H1 (cell line): ENCODE measurements around the gene STAT4. TPM values are rescaled to one million over a fixed set of nuclear protein-coding genes. Genes with fewer than 3 reads are reported as not detected.

Source experiments
- CTCF ChIA-PET: fragments of 300-600 bp; sonication (Branson Sonifier 250); formaldehyde crosslinking; loops from one replicate; lab custom pipeline; 2021; ENCODE audit not compliant: partially characterized antibody; lab: Charles Lee
- POLR2A ChIA-PET: fragments of 300-600 bp; sonication (Branson Sonifier 250); formaldehyde crosslinking; loops from one replicate; lab custom pipeline; 2021; ENCODE audit warnings: inconsistent platforms; ENCODE audit not compliant: partially characterized antibody; lab: Charles Lee
- DNase-seq, 2 experiments: peaks; one replicate each; pipeline versions ENCODE4 v3.0.0 to v3.0.0-alpha.2; 2010 to 2022; ENCODE audit warnings: low spot score in 2 of 2, low read depth in 1 of 2, mixed read lengths in 1 of 2
- FAIRE-seq: peaks from 2 replicates; lab custom pipeline; 2011; peaks lifted over from hg19 to GRCh38; lab: Jason Lieb, UNC
- H2AFZ ChIP-seq: 2 replicates; pipeline ENCODE4 v1.8.1; 2012; ENCODE audit warnings: low read length, inconsistent platforms
- H2AK5ac ChIP-seq: 2 replicates; pipeline ENCODE4 v1.6.1; 2013; ENCODE audit warnings: low read depth, low read length
- H2BK120ac ChIP-seq: replicated peaks from 2 replicates; pipeline ENCODE3; 2013; ENCODE audit warnings: low read depth, low read length, inconsistent platforms
- H2BK12ac ChIP-seq: 2 replicates; pipeline ENCODE4 v1.6.1; 2013; ENCODE audit warnings: low read depth, low read length
- H2BK15ac ChIP-seq: 2 replicates; pipeline ENCODE4 v1.6.1; 2013; ENCODE audit warnings: low read length
- H2BK20ac ChIP-seq: 2 replicates; pipeline ENCODE4 v1.6.1; 2013; ENCODE audit warnings: low read length
- H2BK5ac ChIP-seq: 2 replicates; pipeline ENCODE4 v1.6.1; 2013; ENCODE audit warnings: low read depth, low read length
- H3K14ac ChIP-seq: 2 replicates; pipeline ENCODE4 v1.6.1; 2013; ENCODE audit warnings: inconsistent platforms; ENCODE audit not compliant: insufficient read length
- H3K18ac ChIP-seq: 2 replicates; pipeline ENCODE4 v1.6.1; 2013; ENCODE audit warnings: low read length; ENCODE audit errors: extremely low read depth
- H3K23ac ChIP-seq: 2 replicates; pipeline ENCODE4 v1.6.1; 2013; ENCODE audit warnings: inconsistent platforms; ENCODE audit not compliant: insufficient read length
- H3K23me2 ChIP-seq: 2 replicates; pipeline ENCODE4 v1.6.1; 2013; ENCODE audit warnings: low read depth, low read length
- H3K27ac ChIP-seq: 2 replicates; pipeline ENCODE4 v1.6.1; 2011; ENCODE audit warnings: low read depth, low read length, inconsistent platforms
- H3K27me3 ChIP-seq, 4 experiments: replicated peaks in 1 of 4; 1 replicate in 1 of 4; 2 replicates in 3 of 4; pipeline versions ENCODE4 v1.6.1 to v1.8.1; 2011 to 2013; ENCODE audit warnings: low read length in 3 of 4, mild to moderate bottlenecking in 3 of 4, inconsistent platforms in 2 of 4, mixed read lengths in 2 of 4, moderate library complexity in 1 of 4; ENCODE audit not compliant: control insufficient read depth in 3 of 4, insufficient read depth in 3 of 4; ENCODE audit errors: extremely low read depth in 1 of 4
- H3K36me3 ChIP-seq, 4 experiments: 2 replicates each; pipeline versions ENCODE4 v1.6.1 to v1.8.1; 2011 to 2013; ENCODE audit warnings: mild to moderate bottlenecking in 4 of 4, low read length in 3 of 4, moderate library complexity in 2 of 4, control low read depth in 1 of 4, inconsistent platforms in 1 of 4; ENCODE audit not compliant: insufficient read depth in 4 of 4, control insufficient read depth in 2 of 4
- H3K4ac ChIP-seq: replicated peaks from 2 replicates; pipeline ENCODE3; 2013; ENCODE audit warnings: low read length, low read depth, mixed read lengths, inconsistent platforms; ENCODE audit not compliant: insufficient read length
- H3K4me1 ChIP-seq, 4 experiments: replicated peaks in 1 of 4; 1 replicate in 1 of 4; 2 replicates in 3 of 4; pipeline versions ENCODE4 v1.6.1 to v1.8.1; 2011 to 2013; ENCODE audit warnings: low read length in 3 of 4, inconsistent platforms in 2 of 4, mixed read lengths in 1 of 4; ENCODE audit not compliant: insufficient read depth in 4 of 4, control insufficient read depth in 3 of 4
- H3K4me2 ChIP-seq, 2 experiments: 2 replicates each; pipeline versions ENCODE4 v1.6.1 to v1.8.1; 2011 to 2013; ENCODE audit warnings: low read depth in 2 of 2, low read length in 2 of 2, control low read depth in 1 of 2, inconsistent platforms in 1 of 2, mild to moderate bottlenecking in 1 of 2; ENCODE audit not compliant: insufficient read depth in 1 of 2
- H3K4me3 ChIP-seq, 4 experiments: fragments of 200-600, 300-600 bp in 1 of 4; sonication (generic), shearing (Covaris generic), sonication (Bioruptor Twin) in 1 of 4; 2 replicates each; pipeline versions ENCODE4 v1.5.1 to v1.8.1; 2011 to 2016; ENCODE audit warnings: low read length in 4 of 4, low read depth in 3 of 4, control low read depth in 2 of 4, inconsistent platforms in 2 of 4, mild to moderate bottlenecking in 2 of 4, mixed read lengths in 1 of 4, moderate library complexity in 1 of 4; ENCODE audit not compliant: insufficient read depth in 2 of 4; ENCODE audit errors: extremely low read depth in 1 of 4
- H3K56ac ChIP-seq: replicated peaks from 2 replicates; pipeline ENCODE3; 2013; ENCODE audit warnings: low read depth, mild to moderate bottlenecking, mixed read lengths, low read length, inconsistent platforms; ENCODE audit not compliant: insufficient read length
- H3K79me1 ChIP-seq: 2 replicates; pipeline ENCODE4 v1.6.1; 2013; ENCODE audit warnings: low read depth, low read length, control low read depth
- H3K79me2 ChIP-seq, 2 experiments: 2 replicates each; pipeline versions ENCODE4 v1.6.1 to v1.8.1; 2012 to 2013; ENCODE audit warnings: low read length in 2 of 2, mild to moderate bottlenecking in 2 of 2, inconsistent platforms in 1 of 2; ENCODE audit not compliant: insufficient read depth in 2 of 2, control insufficient read depth in 1 of 2
- H3K9ac ChIP-seq, 4 experiments: replicated peaks in 1 of 4; 1 replicate in 1 of 4; 2 replicates in 3 of 4; pipeline versions ENCODE4 v1.6.1 to v1.8.1; 2011 to 2013; ENCODE audit warnings: low read depth in 3 of 4, low read length in 3 of 4, control low read depth in 2 of 4, mild to moderate bottlenecking in 2 of 4, moderate library complexity in 2 of 4, inconsistent platforms in 1 of 4; ENCODE audit errors: extremely low read depth in 1 of 4
- H3K9me3 ChIP-seq, 2 experiments: 2 replicates each; pipeline versions ENCODE4 v1.6.1 to v1.8.1; 2012 to 2013; ENCODE audit warnings: mild to moderate bottlenecking in 2 of 2, moderate library complexity in 2 of 2, control low read depth in 1 of 2, inconsistent platforms in 1 of 2, low read depth in 1 of 2, low read length in 1 of 2, mixed read lengths in 1 of 2; ENCODE audit not compliant: insufficient read depth in 2 of 2
- H4K20me1 ChIP-seq, 2 experiments: replicated peaks in 1 of 2; 2 replicates each; pipeline versions ENCODE3 to v1.8.1; 2011 to 2013; ENCODE audit warnings: inconsistent platforms in 2 of 2, low read length in 2 of 2, mild to moderate bottlenecking in 1 of 2; ENCODE audit not compliant: insufficient read depth in 2 of 2, control insufficient read depth in 1 of 2
- H4K5ac ChIP-seq: 2 replicates; pipeline ENCODE4 v1.6.1; 2013; ENCODE audit warnings: low read length, low read depth, mixed read lengths, inconsistent platforms; ENCODE audit not compliant: insufficient read length
- H4K8ac ChIP-seq: 2 replicates; pipeline ENCODE4 v1.8.0; 2013; ENCODE audit warnings: mild to moderate bottlenecking, moderate library complexity, low read length, inconsistent platforms; ENCODE audit not compliant: insufficient read depth; ENCODE audit errors: extremely low read depth
- H4K91ac ChIP-seq: replicated peaks from 2 replicates; pipeline ENCODE3; 2013; ENCODE audit warnings: low read length, mixed read lengths, inconsistent platforms; ENCODE audit not compliant: insufficient read length
- CHD1 ChIP-seq: IDR thresholded peaks from 2 replicates; pipeline ENCODE4 v1.6.1; 2012; ENCODE audit warnings: low read depth, low read length, improper control_type of control experiment
- WGBS, 2 experiments: shearing (Covaris generic) in 1 of 2; methylation state at CpG; one replicate each; pipeline versions ENCODE4 v1.1.6 to v1.1.7; 2013 to 2015; ENCODE audit warnings: low lambda C conversion rate in 2 of 2, mixed read lengths in 2 of 2, inconsistent platforms in 1 of 2, low coverage in 1 of 2, missing lambda C conversion rate in 1 of 2; ENCODE audit not compliant: insufficient replicate concordance in 2 of 2, insufficient coverage in 1 of 2, insufficient read length in 1 of 2; ENCODE audit errors: extremely low coverage in 1 of 2, missing lambda C conversion rate in 1 of 2; 5-methylcytosine and 5-hydroxymethylcytosine counted together
- polyA plus RNA-seq, 7 experiments: library from polyadenylated mRNA; depleted of rRNA in 3 of 7; stranded (reverse) in 5 of 7; unstranded in 2 of 7; fragments of >200 nt in 5 of 7; fragments of 200-250 nt in 2 of 7; gene quantifications; 1 replicate in 5 of 7; 2 replicates in 1 of 7; 4 replicates in 1 of 7; pipeline versions ENCODE4 v1.2.1 to v1.2.3, GENCODE V29; 2011 to 2013; ENCODE audit warnings: missing spikeins in 2 of 7, mixed read lengths in 2 of 7
- total RNA-seq: library from RNA; stranded (reverse); fragmentation: NEBNext Ultra II Directional; extraction: Animal tissue kit (Norgen Biotek cat#: 25700); gene quantifications from 2 replicates; pipeline ENCODE4 v1.2.1, GENCODE V29; 2021

Gene STAT4
- total and polyA plus RNA-seq, 2 of the 8 experiments (the other 6 are each of a cell fraction or from before 2014, with no cell fraction given): 0.36 to 0.63 TPM

DNA sequence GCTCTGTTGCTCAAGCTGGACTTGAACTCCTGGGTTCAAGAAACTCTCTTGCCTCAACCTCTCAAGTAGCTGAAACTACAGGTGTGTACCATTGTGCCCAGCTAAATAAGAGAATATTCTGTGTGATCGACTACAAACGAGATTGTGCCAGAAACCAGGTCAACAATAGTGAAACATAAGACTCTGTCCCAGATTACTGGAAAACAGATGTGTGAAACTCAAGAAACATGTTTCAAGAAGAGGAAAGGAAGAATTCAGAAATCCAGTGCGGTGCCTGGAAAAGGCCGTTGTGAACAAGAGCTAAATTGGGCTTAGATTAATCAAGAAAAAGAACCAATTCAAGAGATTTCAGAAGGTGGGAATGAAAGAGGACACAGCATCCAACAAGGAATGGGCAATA is 113.4 kb downstream of the STAT4 start:
- no peak overlapping the region for H3K14ac ChIP-seq
- no peak overlapping the region for H3K9ac ChIP-seq
- POLR2A ChIA-PET: interaction anchor here (0.6 to 0.7 kb wide), 2 partner anchors 11 to 358 kb away, joined by 3 read pairs; no protein-coding TSS in a partner anchor
- H3K18ac ChIP-seq: no peak overlapping the region
- no peak overlapping the region for H2BK12ac ChIP-seq
- 95% methylated on average over 4 of the region's 4 CpGs; no CpG with 5 or more reads in 1 of the 2 experiments for whole genome bisulfite sequencing, 2 experiments
- H3K27me3 ChIP-seq: no peaks in the 10 kb centered on the region
- DNase-seq: no peak
- H3K4me1 ChIP-seq: no peaks in the 10 kb centered on the region
- no peak overlapping the region for H2BK20ac ChIP-seq
- CTCF ChIA-PET: interaction anchor here (0.9 to 5.6 kb wide), 5 partner anchors 8 to 118 kb away, joined by 4 to 55 read pairs (median 6); no protein-coding TSS in a partner anchor
- no peaks in the 10 kb centered on the region for H3K23me2 ChIP-seq
- no peaks in the 10 kb centered on the region for H3K79me2 ChIP-seq
- H3K4me3 ChIP-seq: no peak overlapping the region
- no peak overlapping the region for H4K91ac ChIP-seq
- FAIRE-seq: no peak
- H2BK5ac ChIP-seq: no peak overlapping the region
- no peaks in the 10 kb centered on the region for H3K36me3 ChIP-seq
- no peak overlapping the region for H2AFZ ChIP-seq
- H3K56ac ChIP-seq: no peak overlapping the region
- no peaks in the 10 kb centered on the region for H3K79me1 ChIP-seq
- H3K9me3 ChIP-seq: no peaks in the 10 kb centered on the region
- H3K4ac ChIP-seq: no peak overlapping the region
- H4K20me1 ChIP-seq: no peaks in the 10 kb centered on the region
- H4K8ac ChIP-seq: no peak overlapping the region
- no peak overlapping the region for H4K5ac ChIP-seq
- no peak overlapping the region for H3K27ac ChIP-seq
- no peak overlapping the region for H3K23ac ChIP-seq
- no peak overlapping the region for H2AK5ac ChIP-seq
- no peak overlapping the region for H3K4me2 ChIP-seq
- no peak overlapping the region for H2BK120ac ChIP-seq
- H2BK15ac ChIP-seq: no peak overlapping the region
- no peak for TF ChIP-seq CHD1
